NCI-H2029 treated with DMSO at 0.1 percent for 48 hours (cell line): ENCODE data around the gene GRIP2.

Experiments used
- DNase-seq: peaks from one replicate; lab custom pipeline; 2025; lab: John Stamatoyannopoulos, UW

Gene GRIP2

GRCh38 chr3:14561051-14561960 is 21.2 kb upstream of the GRIP2 start:
- DNase-seq = no peak

DNA sequence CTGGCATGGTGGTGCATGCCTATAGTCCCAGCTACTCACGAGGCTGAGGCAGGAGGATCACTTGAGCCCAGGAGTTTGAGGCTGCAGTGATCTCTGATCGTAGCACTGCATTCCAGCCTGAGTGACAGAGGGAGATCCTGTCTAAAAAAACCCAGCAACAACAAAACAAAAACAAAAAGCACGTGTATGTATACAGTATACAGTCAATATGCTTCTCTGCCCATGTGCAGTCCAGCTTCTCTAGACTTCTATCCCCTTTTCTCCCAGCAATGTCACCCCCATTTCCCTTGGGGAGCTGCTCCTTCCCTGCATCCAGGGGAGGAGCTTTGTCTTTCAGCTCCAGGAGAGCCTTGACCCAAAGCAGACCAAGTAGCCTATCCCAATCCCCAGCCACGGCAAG is 20.0 kb upstream of the GRIP2 start:
- no peak for DNase-seq

DNA sequence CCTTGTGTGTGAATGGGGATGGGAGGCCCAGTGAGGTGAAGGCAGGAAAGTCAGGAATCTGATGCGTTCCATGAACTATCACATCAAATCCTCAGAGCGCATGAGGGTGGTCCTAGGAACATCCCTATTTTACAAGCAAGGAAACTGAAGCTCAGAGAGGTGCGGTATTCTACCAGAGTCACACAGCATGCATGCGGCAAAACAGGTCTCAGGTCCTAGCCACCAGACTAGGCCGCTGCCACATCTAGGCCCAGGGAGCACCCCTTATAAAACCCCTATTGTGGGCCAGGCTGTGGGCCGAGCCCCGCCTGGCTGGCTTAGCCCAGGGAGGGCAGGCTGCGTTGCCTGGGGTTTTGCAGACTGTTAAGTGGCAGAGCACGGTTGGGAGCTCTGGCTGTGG is 17.9 kb upstream of the GRIP2 start:
- no peak for DNase-seq

DNA sequence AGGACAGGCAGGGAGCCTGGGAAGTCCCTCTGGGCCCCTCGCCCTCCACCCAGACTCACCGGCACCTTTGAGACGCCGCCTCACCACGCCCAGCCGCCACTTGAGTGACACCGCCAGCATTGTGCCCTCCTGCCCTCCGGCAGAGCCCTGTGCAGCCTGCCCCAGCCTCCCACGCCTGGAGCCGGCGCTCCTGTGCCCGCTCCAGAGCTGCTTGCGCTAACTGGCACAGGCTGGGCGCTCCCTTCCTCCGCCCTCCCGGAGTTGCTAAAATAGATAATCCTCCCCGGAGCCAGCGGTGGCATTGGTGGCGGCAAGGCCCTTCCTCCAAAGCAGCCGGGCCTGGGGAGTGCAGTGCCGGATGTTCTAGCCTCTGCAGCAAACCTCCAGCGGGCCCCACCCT is 15.7 kb upstream of the GRIP2 start:
- no peak for DNase-seq

DNA sequence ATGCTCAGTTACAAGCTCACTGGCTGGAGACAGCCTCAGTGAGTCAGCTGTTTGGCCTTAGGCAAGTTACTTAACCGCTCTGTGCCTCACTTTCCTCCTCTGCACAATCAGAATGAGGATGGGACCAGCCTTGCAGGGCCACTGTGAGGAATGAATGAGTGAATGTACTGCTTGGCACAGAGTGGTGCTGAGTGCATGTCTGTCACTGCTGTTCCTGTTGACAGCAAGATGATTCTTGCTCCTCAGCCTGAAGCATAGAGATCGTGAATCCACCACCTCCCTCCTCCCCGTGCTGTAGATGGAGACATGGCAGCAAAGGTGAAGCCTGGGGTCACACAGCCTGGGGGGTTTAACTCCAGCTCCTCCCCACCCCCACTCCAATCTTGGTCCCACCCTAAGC is 14.6 kb upstream of the GRIP2 start:
- DNase-seq = no peak

GRCh38 chr3:14553871-14554270 is 13.7 kb upstream of the GRIP2 start:
- DNase-seq = no peak

GRCh38 chr3:14552717-14553116 is 12.6 kb upstream of the GRIP2 start:
- DNase-seq = no peak

GRCh38 chr3:14552041-14552648 is 12.0 kb upstream of the GRIP2 start:
- no peak for DNase-seq

- DNase-seq = no peak
Observed at GRCh38 chr3:14550651-14551611, 10.8 kb upstream of the GRIP2 start.

DNA sequence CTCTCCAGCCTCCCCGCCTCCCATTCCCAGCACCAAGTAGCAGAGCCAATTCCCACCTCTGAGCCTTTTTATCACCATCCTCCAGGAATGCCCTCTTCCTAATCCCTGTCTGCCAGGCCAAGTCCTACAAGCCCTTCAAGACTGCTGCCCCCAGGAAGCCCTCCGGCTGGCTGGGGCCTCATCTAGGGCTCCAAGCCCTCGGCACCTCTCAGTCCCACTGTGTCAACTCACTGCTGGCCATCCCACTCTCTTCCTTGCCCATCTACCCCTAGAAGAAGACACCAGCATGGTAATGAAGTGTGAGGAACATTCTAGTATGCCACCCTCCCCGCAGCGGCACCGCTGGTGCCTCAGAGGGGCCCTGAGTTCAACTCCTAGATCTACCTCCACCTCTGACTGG is 10.0 kb upstream of the GRIP2 start:
- DNase-seq = no peak

DNA sequence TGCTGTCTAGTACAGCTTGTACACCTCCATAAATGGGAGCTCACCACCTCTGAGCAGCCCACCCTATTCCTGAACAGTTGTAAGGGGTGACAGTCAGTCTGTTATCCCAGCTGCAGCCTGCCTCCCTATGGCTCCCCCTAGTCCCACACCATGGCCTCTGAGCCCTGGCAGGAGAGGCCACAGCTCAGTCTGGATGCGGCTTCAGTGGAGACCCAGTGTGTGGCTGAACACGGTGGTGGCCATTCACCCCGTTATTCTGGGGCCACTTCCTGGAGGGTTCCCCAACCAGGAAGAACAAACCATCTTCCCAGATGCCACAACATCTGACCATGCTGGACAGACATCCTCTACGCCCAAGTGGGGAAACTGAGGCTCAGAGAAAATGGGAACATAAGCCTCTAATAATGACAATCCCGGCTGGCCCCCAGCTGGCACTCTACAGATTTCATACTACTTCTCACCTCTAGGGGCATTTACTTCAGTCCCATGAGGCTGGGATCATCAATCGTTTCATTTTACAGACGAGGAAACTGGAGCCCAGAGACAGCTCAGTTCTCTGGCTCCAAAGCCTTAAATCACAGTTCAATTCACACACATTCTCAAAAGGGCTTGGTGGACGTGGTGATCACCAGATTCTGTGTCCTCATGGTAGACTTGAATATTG is 9.2 kb upstream of the GRIP2 start:
- no peak for DNase-seq

DNA sequence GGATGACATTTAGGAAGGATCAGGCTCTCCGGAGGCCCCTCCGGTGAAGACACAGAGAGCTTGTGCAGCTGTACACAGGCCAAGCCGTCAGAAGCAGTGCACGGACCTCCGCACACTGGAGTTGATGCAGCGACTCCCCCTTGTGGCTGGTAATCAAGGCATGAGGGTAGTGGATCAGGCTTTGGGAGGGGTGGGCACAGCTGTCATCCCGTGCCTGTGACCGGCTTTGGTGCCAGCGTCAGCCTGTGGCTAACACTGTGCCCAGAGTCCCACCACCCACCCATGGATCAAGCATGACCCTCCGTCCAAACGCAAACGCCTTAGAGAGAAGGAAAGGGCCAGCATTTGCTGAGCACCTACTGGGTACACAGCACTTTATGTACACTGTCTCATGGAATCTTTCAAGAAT is 8.2 kb upstream of the GRIP2 start:
- DNase-seq = peak; percentile 43

GRCh38 chr3:14547693-14548092 is 7.6 kb upstream of the GRIP2 start:
- DNase-seq = no peak

DNA sequence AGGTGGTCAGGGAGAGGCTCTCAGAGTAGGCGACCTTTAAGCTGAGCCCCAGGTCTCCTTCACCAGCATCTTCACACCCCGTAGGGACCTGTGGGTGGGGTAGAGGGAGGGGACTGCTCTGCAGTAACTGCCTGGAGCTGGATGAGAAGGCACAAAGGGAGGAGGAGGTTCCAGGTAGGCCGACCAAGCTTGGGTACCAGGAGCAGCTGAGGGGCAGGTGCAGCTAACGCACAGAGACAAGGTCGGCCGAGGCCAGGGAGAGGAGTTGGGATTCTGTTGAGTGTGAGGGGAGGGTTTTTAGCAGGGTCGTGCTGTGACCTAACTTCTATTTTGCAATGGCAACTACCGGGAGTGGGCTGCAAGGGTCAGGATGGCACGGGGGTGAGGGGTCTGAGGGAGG is 5.9 kb upstream of the GRIP2 start:
- no peak for DNase-seq

GRCh38 chr3:14545251-14545635 is 5.1 kb upstream of the GRIP2 start:
- no peak for DNase-seq

GRCh38 chr3:14544282-14545250 is 4.4 kb upstream of the GRIP2 start:
- DNase-seq = no peak

GRCh38 chr3:14543446-14543845 is 3.3 kb upstream of the GRIP2 start:
- DNase-seq = no peak

DNA sequence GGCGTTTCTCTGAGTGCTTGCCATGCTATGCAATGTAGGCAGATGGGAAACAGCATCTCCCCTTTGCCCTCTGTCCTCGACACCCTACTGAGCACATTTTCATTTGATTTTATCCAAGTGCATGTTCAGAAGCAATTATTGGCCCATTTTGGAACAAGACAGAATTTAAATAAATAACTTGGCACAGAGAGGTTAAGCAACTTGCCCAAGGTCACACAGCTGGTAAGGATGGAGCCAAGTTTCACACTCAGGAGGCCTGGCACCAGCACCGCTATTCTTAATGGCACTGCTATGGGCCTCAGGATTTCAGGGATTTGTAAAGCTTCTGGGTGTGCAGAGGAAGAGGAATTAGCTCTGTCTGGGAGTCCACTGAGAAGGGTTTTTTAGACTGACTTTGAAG is 2.5 kb upstream of the GRIP2 start:
- DNase-seq = no peak

GRCh38 chr3:14541646-14542045 is 1.5 kb upstream of the GRIP2 start:
- DNase-seq = no peak

- no peak for DNase-seq
Observed at GRCh38 chr3:14540821-14541385, 761 bp upstream of the GRIP2 start.

- no peak for DNase-seq
Observed at GRCh38 chr3:14539384-14539741, 779 bp downstream of the GRIP2 start.
